NCI-H1048 (cell line): Measurements from ENCODE around the gene GABBR2.

Source experiments
- DNase-seq: peaks from one replicate; lab custom pipeline; 2025; lab: John Stamatoyannopoulos, UW

Gene GABBR2

DNA sequence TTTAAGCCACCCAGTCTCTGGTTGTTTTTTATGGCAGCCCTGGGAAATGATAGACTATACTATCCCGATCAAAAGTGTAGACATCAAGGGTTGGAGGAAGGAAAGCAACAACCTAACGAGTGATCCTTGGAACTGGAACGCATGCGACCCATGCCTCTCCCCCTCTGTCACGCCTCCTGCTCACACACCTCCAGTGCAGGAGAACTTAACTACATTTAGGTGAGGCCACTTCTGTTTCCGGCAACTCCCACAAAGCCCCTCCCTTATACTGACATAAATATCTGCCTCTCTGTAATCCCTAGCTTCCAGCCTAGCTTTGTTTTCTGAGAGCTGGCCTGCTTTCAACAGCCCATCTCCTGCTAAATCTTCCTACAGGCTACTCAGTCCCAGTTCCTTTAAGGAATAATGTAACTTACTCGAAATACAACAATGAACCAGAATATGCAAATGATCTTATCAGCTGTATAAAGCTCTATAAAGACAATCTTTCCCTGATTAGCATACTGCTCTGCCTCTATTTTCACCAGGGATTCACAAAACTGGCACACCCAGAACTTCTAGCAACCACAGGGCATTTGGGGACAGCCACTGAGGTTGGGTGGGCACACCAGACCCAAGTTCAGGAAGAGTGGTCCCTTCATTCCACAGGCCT lies 73.9 kb downstream of the GABBR2 start:
- DNase-seq = no peak

DNA sequence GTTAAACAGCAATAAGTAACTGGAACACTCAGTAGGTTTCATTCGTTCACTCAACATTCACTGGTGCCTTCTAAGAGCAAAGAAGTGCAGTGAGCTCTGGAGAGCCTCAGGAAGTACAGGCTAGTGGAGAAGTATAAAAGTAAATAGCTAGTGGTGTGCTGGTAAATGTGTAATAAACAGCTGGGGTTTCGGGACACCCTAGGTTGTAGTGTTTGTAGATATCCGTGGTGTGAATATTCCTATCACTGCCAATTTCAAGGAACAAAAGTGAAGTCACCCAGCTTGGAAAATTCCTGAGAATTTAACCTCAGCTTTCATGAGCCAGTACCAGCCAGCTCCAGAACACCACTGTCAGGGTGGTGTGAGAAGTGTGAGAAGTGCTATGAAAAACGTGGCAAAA lies 75.9 kb downstream of the GABBR2 start:
- DNase-seq = no peak

DNA sequence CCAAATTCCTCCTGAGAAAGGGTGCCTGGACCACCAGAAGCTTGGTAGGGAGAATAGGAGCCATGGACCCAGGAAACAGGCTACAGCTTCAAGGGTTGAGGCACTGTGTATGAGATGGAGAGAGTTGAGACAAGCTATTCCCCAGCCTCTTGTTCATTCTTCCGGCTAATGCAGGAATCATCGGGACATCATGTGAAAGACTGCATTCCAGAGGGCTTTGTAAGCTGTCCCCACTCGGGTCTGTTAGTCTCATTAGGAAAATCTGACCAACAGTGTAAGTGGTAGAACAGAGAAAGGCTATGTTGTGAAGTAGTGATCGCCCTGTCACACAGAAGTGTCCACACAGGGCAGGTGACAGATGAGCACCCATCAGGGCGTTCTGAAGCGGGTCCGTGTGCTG lies 81.4 kb downstream of the GABBR2 start:
- DNase-seq = no peak

DNA sequence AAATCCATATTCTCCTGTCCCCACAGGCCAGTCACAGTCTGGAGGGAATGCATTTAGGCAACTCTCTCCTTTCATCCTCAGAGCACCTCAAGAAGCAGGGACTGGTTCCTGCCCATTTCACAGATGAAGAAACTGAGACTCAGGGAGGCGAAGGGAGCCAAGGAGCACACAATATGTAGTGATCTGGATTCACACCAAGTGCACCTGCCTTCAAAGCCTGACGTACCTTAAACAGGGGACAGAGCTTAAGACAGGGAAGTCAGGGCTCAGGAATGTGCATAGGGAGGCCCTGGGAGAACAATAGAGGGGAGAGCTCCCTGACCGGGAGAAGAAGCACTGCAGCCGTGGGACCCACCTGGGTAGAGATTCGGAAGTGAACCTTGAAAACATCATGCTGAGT lies 83.0 kb downstream of the GABBR2 start:
- no peak for DNase-seq

DNA sequence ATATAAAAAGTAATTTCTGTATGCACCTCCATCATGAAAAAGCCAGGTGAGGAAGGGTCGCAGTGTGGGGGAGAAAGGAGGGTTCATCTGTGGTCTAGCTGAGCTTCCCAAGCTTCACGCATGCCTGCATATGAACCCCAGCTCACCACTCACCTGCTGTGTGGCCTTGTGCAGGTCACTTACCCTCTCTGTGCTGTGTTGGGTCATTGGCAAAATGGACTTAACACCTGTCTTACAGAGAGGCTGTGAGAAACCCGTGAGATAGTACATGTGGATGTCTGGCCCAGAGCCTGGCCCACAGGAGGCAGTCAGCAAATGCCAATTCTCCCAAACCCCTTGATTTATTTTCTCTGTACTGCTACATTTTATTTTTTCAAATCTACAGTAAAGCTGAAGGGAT lies 88.9 kb downstream of the GABBR2 start:
- DNase-seq = no peak

DNA sequence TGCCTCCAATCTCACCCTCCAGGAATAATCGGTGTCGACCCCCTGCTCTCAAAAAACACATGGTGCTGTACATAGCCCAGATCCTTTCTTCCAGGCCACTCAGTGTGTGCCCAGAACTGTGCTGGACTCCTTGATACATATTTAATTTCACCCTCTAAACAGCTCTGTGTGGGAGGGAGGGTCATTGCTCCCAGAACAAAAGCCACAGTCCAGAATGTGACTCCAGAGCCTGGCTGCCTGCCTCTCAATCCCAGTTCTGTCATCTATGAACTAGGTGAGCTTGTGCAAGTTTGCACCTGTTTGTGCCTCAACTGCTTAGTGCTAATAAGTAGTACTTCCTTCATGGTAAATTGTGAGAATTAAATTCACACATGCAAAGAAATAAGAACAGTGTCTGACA lies 93.1 kb downstream of the GABBR2 start:
- DNase-seq = no peak

DNA sequence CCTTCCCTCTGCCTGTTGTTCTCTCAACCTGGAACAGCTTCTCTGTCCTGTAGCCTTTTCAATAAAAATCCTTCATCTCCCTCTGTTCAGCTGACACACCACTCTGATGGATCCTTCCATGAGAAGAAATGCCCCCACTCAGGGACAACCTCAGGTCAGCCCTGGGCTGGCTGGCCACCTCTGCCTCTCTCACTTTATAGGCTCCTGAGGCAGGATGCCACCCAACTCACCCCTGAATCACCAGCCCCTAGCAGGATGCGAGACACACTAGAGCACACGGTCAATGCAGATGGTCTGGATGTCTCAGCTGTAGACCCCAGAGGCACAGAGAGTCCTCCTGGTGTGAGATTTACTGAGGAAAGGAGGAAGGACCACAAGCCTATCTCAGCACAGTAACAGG lies 93.8 kb downstream of the GABBR2 start:
- no peak for DNase-seq

DNA sequence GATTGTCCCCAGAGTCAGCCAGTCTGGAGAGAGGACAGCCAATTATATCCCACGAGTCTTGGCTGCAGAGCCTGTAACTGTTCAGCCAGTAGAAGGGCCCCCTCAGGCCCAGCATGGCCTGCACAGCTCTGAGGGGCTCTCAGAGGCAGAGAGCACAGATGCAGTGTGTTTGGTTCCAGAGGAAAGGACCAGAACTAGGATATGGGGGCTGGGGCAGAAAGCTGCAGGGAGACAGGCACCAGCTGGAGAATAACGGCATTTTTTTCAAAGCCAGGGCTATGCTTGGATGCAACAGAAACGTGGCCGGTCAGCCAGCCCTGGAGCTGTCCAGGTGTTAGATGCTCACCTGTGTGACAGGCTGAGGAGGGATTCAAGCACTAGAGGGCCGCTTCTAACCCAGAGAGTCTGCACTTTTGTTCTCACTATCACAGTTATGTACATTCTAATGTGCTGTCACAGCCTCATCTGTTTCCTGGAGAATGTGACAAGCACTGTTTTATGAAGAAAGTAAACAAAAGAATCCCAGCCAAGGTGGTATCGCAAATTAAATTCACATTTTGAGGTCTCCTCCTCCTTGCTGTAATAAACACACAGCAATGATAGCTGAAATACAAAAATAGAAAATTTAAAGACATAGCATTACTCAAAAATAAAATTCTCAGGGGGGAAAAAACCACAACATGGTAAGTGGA lies 96.5 kb downstream of the GABBR2 start:
- no peak for DNase-seq

DNA sequence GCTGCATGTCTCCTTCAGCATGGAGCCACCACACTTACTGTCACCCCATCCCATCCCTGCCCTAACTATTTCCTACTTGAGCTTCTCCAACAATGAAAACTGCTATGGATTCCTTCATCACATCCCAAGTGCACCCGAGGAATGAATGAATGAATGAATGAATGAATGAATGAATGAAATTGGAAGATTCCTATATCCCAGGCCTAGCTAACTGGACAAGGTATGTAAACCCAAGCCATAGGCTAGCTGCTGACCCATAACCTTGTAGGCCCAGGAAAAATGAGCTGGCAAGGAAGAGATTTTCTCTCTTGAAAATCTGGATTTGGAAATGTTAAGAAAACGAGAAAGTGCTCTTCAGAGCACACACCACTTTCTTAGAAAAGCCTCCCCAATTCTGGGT lies 97.4 kb downstream of the GABBR2 start:
- no peak for DNase-seq

DNA sequence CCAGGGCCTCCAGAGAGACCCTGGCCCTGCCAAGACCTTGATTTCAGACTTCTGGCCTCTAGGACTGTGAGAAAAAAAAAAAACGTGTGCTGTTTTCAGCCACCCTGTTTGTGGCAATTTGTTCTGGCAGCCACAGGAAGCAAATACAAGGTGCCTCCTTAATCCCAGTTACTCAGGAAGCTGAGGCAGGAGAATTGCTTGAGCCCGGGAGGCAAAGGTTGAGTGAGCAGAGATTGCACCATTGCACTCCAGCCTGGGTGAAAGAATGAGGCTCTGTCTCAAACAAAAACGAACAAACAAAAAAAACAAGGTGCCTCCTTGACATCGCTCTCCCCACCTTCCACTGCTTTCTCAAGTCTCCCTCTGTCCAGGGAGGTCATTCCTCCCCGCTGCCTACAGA lies 98.0 kb downstream of the GABBR2 start:
- no peak for DNase-seq

DNA sequence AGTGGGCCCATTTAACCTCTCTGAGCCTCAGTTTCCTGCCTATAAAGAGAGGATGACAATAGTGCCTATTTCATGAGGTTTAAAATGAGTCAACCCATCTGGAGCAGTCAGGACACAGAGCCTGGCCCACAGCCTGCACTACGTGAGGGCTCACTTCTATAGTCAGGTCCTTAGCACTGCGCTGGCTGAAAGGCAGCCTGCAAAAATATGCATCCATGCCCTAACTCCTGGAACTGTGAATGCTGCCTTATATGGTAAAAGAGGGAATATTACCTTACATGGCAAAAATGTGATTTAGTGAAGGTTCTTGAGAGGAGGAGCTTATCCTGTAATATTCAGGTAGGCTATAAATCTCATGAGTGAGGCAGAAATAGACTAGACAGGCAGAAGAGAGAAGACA lies 98.5 kb downstream of the GABBR2 start:
- DNase-seq = no peak

DNA sequence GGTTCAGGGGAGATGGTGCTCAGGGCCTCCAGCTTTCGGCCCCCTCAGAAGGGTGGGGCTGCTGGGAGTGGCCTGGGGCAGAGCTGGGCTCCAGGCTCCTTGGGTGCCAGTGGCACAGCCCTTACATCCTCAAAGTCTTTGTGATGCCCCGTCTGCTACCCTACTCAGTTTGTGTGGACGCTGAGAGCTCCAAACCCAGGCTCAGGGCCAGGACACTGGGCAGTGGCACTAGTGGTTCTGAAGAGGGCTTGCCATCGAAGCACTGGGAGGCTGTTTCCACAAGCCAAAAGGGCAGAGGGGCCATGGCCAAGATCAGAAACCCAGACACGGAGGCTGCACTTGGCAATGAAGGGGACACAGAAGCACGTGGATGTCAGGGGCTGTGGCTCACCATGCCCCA lies 99.1 kb downstream of the GABBR2 start:
- no peak for DNase-seq

DNA sequence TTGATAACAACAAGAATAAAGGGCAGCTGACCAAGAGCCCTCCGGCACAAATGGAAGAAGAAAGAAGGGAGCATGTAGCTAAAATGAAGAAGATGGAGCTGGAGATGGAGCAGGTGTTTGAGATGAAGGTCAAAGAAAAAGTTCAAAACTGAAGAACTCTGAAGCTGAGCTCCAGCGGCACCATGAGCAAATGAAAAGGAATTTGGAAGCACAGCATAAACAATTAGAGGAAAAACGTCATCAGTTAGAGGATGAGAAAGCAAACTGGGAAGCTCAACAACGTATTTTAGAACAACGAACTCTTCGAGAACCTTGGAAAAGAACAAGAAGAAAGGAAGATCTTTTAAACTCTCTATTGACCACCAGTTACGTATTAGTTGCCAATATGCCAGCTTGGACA lies 100.9 kb downstream of the GABBR2 start:
- DNase-seq = no peak

DNA sequence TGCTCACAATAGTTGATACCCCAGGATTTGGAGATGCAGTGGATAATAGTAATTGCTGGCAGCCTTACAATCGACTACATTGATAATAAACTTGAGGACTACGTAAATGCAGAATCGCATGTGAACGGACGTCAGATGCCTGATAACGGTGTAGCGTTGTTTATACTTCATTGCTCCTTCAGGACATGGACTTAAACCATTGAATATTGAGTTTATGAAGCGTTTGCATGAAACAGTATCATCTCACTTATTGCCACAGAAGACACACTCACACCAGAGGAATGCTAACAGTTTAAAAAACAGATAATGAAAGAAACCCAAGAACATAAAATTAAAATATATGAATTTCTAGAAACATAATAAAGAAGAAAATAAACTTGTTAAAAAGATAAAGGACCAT lies 101.6 kb downstream of the GABBR2 start:
- no peak for DNase-seq

DNA sequence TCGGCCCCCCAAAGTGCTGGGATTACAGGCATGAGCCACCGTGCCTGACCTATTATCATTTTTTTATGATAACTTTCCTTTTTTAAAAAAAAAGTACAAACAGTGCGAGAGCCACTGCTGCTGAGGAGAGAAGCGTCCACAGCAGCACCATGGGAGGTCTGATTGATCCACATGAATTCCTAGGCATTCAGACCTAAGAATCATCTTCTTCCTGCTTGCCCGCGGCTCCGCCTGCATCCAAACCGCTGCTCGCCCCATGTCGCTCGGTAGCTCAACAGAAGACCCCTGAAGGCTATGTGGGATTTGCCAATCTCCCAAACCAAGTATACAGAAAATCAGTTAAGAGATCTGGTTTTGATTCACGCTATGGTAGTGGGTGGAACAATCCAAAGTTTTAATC lies 102.0 kb downstream of the GABBR2 start:
- no peak for DNase-seq

DNA sequence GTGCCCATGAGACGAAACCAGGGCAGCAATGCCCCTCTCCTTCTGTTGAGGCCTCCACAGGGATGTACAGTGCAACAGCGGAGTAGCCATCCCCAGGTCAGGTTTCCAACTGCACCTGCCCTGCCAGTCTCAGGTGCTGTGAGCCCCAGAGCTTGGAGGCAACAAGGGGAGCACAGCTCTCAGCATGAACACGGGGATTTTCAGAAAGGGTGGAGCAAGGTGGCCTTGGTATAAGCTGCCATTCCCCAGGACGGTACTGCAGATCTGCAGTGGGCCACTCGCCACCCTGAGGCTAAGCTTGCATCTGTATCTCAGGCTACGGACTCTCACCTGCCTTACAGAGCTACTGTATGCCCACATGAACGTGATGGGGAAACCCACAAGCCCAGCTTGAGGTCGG lies 103.6 kb downstream of the GABBR2 start:
- DNase-seq = no peak

DNA sequence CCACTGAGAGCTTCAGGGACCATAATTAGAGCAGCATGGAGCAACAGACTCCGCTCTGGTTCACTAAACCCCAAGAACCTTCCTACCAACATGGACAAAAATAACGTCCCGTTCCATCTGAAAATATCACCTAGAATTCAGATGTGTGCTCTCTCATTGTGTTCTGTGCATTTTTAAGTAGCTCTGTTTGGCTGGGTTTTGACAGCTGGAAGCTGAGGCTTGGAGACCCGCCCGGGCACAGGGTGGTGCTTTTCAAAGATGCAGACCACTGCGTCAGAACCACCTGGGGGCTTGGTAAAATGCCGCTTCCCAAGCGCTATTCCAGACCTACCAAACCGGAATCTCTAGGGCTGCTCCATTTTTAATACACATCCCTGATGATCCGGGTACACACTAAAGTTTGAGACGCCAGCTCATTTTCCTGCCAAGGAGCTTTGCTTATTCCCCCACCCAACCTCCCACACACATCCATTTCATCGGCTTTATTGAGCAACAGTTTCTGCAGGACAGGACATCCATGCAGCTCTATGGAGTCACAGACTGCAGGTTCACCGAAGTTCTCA lies 104.8 kb downstream of the GABBR2 start:
- no peak for DNase-seq

DNA sequence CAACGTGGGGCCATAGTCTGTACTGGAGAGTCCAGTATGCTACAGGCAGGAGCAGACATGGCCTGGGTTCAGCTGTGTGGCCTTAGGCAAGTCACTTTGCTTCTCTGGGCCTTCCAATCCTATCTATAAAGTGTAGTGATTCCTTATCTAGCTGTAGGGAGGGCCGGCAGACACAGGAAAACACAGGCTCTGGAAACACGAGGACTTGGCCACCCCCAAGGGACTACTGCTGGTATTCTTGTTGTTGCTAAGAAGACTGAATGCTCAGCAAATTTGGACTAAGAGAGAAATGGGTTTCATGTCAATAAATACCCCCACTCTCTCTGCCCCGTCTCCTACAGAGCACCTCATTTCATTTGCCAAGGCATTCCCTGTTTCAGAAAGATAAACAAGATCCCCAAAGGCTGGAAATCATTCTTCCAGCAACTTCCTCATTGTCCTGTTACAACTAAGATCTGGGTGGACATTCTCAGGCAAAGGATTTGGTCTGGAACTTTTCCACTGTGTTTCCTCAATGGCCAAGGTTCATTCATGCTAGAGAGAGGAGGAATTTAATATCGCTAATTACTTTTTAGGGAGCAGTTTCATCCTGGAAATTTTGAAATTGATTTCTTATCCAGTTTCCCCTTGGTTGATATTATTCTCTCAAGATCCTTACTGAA lies 105.8 kb downstream of the GABBR2 start:
- no peak for DNase-seq

DNA sequence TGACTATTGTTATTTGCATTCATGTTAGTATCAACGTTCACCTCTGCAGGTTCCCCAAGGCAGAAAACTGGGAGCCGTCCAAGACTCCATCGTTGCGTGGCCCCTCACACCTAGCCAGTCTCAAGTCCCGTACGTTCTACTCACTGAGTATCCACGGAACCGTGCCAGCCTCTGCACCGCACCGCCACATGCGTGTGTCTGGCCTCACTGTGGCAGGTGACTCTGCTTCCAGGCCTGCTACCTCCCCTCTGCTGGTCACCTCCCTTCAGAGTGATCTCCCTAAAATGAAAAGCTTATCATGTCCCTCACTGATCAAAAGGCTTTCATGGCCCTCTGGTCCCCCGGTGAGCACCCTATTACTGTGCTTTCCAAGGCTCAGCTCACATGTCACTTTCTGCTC lies 108.1 kb downstream of the GABBR2 start:
- no peak for DNase-seq

DNA sequence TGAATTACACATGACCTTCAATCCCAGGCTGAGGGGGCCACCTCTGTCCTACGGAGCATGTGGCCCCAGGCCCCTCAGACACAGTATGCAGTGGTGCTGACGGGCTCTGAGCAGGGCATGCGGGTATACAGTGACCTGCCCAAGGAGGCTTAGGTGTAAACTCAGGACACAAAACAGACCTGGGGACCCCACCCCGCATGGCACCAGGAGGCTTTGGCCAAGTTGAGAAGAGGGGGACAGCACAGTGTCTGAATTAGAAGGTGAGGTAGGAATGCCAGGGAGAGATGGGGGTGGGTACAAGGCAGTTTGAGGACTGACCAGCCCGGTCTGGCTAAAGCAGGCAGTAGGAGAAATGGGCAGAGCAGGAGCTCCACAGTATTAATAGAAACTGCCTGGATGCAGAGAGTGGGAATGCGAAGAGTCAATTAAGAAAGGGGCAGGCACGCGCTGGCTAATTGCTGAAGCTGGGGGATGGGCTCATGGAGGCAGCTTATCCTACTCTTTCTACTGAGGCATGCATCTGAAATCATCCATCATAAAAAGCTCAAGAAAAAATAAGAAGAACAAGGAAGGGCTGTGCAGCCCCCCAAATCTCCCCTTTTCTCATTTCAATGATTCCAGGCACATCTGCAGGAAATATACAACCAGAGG lies 109.0 kb downstream of the GABBR2 start:
- DNase-seq = no peak

DNA sequence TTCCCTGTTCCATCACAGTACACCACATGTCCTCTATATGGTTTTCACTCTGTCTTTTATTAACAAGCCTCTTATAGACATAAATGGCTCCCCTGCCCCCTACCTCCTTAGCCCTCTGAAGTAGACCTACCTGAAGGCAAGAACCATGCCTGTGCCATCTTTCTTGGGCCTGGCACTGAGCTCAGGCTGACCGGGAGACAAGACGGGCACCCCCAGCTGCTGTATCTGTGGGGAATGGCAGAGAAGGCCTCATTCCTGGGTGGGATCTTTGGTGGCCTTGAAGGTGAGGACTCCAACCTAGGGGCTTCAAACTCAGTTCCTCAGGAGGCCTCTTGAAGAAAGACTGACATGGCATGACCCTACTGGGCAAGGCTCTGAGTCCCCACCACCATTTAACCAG lies 109.9 kb downstream of the GABBR2 start:
- no peak for DNase-seq

DNA sequence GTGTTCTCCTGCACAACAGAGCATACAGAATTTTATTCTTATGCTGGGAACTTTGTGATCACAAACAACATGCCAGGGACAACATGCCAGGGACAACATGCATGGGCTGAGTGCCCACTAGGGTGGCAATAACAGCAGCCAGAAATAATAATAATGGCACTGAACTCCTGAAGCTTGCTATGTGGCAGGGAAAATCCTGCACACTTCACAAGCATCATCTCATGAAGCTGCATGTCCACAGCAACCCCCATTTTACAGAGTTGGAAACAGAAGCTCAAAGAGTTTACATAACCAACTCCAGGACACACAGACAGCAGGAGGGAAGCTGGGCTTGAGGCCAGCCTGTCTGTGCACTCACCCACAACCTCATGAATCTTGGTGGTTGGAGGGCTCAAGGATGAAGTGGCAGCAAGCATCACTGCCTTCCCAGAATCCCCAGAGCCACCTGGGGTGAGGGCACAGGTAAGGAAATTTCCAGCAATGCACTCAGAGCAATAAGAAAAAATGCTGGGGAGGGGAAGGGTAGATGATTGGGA lies 111.4 kb downstream of the GABBR2 start:
- no peak for DNase-seq

DNA sequence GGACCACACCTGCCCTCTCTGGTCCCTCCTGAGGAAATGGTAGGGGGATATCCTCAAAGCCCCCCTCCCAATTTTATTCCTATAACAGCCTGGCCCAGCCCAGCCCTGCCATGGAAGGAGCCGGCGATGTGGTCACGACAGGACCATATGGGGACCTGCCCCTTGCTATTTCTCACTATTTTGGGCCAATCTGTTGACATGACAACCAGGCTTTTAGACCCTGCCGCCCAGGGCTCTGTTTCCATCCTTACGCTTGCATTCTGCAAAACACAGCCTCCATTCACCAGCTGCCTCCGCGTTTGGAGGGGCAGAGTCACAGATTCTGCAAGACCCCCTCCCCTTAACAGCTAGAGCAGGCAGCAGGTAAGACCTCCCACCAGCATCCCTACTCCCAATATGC lies 112.2 kb downstream of the GABBR2 start:
- DNase-seq = no peak
